HEK293 (cell line): ENCODE results near the gene SMIM36.

Experiments
- CTCF ChIP-seq: fragments of 450-650 bp; formaldehyde crosslinking; IDR thresholded peaks from 2 replicates; pipeline ENCODE4 v1.5.1; 2016; ENCODE audit warnings: missing biosample characterization, missing genetic modification characterization
- REST ChIP-seq: fragments of 450-650 bp; formaldehyde crosslinking; IDR thresholded peaks from 2 replicates; pipeline ENCODE4 v1.5.1; 2016; ENCODE audit warnings: missing biosample characterization, missing genetic modification characterization
- ZBTB1 ChIP-seq: fragments of 450-650 bp; formaldehyde crosslinking; IDR thresholded peaks from 2 replicates; pipeline ENCODE4 v1.5.1; 2016; ENCODE audit warnings: missing biosample characterization, missing genetic modification characterization
- ZNF184 ChIP-seq: fragments of 450-650 bp; IDR thresholded peaks from 2 replicates; pipeline ENCODE4 v1.5.1; 2018; ENCODE audit warnings: missing biosample characterization, mild to moderate bottlenecking, missing genetic modification characterization
- ZNF221 ChIP-seq: fragments of 450-650 bp; formaldehyde crosslinking; IDR thresholded peaks from 2 replicates; pipeline ENCODE4 v1.5.1; 2017; ENCODE audit warnings: missing biosample characterization, missing genetic modification characterization, borderline replicate concordance
- ZNF223 ChIP-seq: fragments of 450-650 bp; formaldehyde crosslinking; IDR thresholded peaks from 2 replicates; pipeline ENCODE4 v1.5.1; 2016; ENCODE audit warnings: missing biosample characterization, missing genetic modification characterization
- ZNF335 ChIP-seq: fragments of 450-650 bp; formaldehyde crosslinking; conservative IDR thresholded peaks from 2 replicates; pipeline ENCODE4 v1.5.1; 2016; ENCODE audit warnings: missing biosample characterization, missing genetic modification characterization
- ZNF433 ChIP-seq: fragments of 450-650 bp; formaldehyde crosslinking; IDR thresholded peaks from 2 replicates; pipeline ENCODE4 v1.5.1; 2016; ENCODE audit warnings: missing biosample characterization, missing genetic modification characterization, low read depth
- ZNF704 ChIP-seq: fragments of 450-650 bp; formaldehyde crosslinking; IDR thresholded peaks from 2 replicates; pipeline ENCODE4 v1.5.1; 2016; ENCODE audit warnings: missing biosample characterization, missing genetic modification characterization

- no peak for TF ChIP-seq CTCF (tag by site-specific recombination)
- no peak for TF ChIP-seq ZBTB1
- no peak for TF ChIP-seq ZNF704
- TF ChIP-seq ZNF335 (tag by site-specific recombination), result no peak
- TF ChIP-seq REST (tag by site-specific recombination), result no peak
- no peak for TF ChIP-seq ZNF221 (tag by site-specific recombination)
- no peak for TF ChIP-seq ZNF223 (tag by site-specific recombination)
- no peak for TF ChIP-seq ZNF433 (tag by site-specific recombination)
- TF ChIP-seq ZNF184, result no peak
Observed at GRCh38 chr17:55418369-55419268, 92.6 kb downstream of the SMIM36 start.
